ENCODE results near the gene PTPRD. TPM values are rescaled to one million over a fixed set of nuclear protein-coding genes. Genes with fewer than 3 reads are reported as not detected.

The PTPRD gene
- total and polyA plus RNA-seq, 2 of the 4 experiments (the other 2 are of a cell fraction), result 0.07 to 0.18 TPM

DNA sequence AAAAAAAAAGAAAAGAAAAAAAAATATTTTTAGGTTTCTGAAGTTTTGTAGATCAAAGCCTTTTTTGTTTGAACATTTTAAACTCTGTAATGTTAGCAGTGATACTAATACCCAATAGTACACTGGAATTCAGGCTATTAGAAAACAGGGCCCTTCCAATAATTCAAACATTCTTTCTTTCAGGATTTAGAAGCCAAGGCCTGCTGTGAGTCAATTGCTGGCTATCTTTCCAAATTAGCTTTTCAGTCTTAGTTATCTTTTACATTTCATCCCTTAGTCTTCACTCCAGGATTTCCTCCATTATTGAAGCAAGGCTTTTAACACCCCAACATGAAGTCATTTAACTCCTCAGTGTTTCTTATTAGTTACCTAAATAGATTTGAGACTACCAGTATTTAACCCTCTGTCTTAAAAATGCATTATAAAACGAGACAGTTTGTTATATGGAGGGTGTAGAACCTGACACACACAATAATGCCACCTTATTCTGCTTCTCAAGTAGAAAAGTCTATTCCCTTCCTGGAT lies 1861.3 kb downstream of the PTPRD start:
- no peaks in the 10 kb centered on the region for H3K27me3 ChIP-seq (ENCODE audit: control insufficient read depth, insufficient read depth, low read length)
- no peak for ATAC-seq (ENCODE audit: low read depth)
- H2BK5ac ChIP-seq (ENCODE audit: low read depth, low read length, poor library complexity, severe bottlenecking), result no peak overlapping the region
- no peak overlapping the region for H2BK120ac ChIP-seq (ENCODE audit: low read depth, low read length)
- no peaks in the 10 kb centered on the region for H3K4me1 ChIP-seq (ENCODE audit: control insufficient read depth, insufficient read depth, low read length)
- H3K4me3 ChIP-seq (ENCODE audit: insufficient read depth, low read depth, low read length), result no peak overlapping the region
- H2BK15ac ChIP-seq (ENCODE audit: low read depth, low read length), result no peak overlapping the region
- no peak for DNase-seq
- H3K4me2 ChIP-seq (ENCODE audit: low read depth, low read length), result no peak overlapping the region
- no peak overlapping the region for H4K91ac ChIP-seq (ENCODE audit: insufficient read depth, low read depth, low read length)
- no peak overlapping the region for H2BK20ac ChIP-seq (ENCODE audit: low read depth, low read length)
- H4K20me1 ChIP-seq (ENCODE audit: insufficient read depth, low read length), result no peaks in the 10 kb centered on the region
- H3K9me1 ChIP-seq (ENCODE audit: insufficient read depth, low read length), result no peaks in the 10 kb centered on the region
- CTCF ChIA-PET, result no interaction called here
- no peak overlapping the region for H3K23ac ChIP-seq (ENCODE audit: low read depth, low read length)
- no peaks in the 10 kb centered on the region for H3K36me3 ChIP-seq (ENCODE audit: control insufficient read depth, insufficient read depth, low read length)
- no peak overlapping the region for H4K8ac ChIP-seq (ENCODE audit: low read depth in 2 of 2, low read length in 2 of 2)
- no peaks in the 10 kb centered on the region for H3K79me1 ChIP-seq (ENCODE audit: low read depth in 1 of 2, low read length in 2 of 2)
- H3K9me3 ChIP-seq (ENCODE audit: control insufficient read depth, insufficient read depth, low read length), result no peaks in the 10 kb centered on the region
- POLR2A ChIA-PET (ENCODE audit: unreplicated experiment), result no interaction called here
- intact Hi-C loops (cut with micrococcal nuclease) (no loop called here), dilution Hi-C loops (cut with HindIII; ENCODE audit: low sequenced_read_pairs, unreplicated experiment) (no loop called here), in situ Hi-C loops (cut with MboI; ENCODE audit: low sequenced_read_pairs) (no loop called here)
- H2AK5ac ChIP-seq (ENCODE audit: low read depth, low read length), result no peak overlapping the region
- H3K9ac ChIP-seq (ENCODE audit: low read depth, low read length), result no peak overlapping the region
- H3K27ac ChIP-seq (ENCODE audit: insufficient read depth, low read length), result no peak overlapping the region
- no peak overlapping the region for H3K18ac ChIP-seq (ENCODE audit: low read depth, low read length)
- H3K56ac ChIP-seq (ENCODE audit: extremely low read depth, insufficient read depth, low read length), result no peak overlapping the region
- no peak overlapping the region for H3K4ac ChIP-seq (ENCODE audit: low read depth, low read length)
- no peak overlapping the region for H4K5ac ChIP-seq (ENCODE audit: low read depth, low read length)
- WGBS, 2 experiments (ENCODE audit: extremely low coverage in 2 of 2, insufficient read length in 1 of 2), result no CpG with 5 or more reads among the region's 1 CpG
- no TSS peak for BruUV-seq (replicated peaks)
- no peak overlapping the region for H3K14ac ChIP-seq (replicated peaks; ENCODE audit: low read depth, low read length)
- H2AFZ ChIP-seq (replicated peaks; ENCODE audit: low read length, poor library complexity), result no peak overlapping the region
- TF ChIP-seq RFX5 (IDR thresholded peaks at IDR 0.05; ENCODE audit: low read depth, low read length) (no peak), BHLHE40 (IDR thresholded peaks at IDR 0.05; ENCODE audit: low read depth, low read length) (no peak), RCOR1 (IDR thresholded peaks at IDR 0.05; ENCODE audit: insufficient replicate concordance, low read length) (no peak), CHD1 (IDR thresholded peaks at IDR 0.05; ENCODE audit: low read depth, low read length) (no peak), ELK1 (IDR thresholded peaks at IDR 0.05; ENCODE audit: borderline replicate concordance, low read depth, low read length) (no peak), NFE2L2 (IDR thresholded peaks at IDR 0.05; ENCODE audit: low read depth, low read length) (no peak), MAZ (IDR thresholded peaks at IDR 0.05; ENCODE audit: borderline replicate concordance, low read depth, low read length) (no peak), SMC3 (IDR thresholded peaks at IDR 0.05; ENCODE audit: low read depth, low read length) (no peak), MXI1 (IDR thresholded peaks at IDR 0.05; ENCODE audit: borderline replicate concordance, low read depth, low read length) (no peak), RAD21 (IDR thresholded peaks at IDR 0.05; ENCODE audit: low read length) (no peak), FOS (IDR thresholded peaks at IDR 0.05; ENCODE audit: low read depth, low read length) (no peak), CEBPB (IDR thresholded peaks at IDR 0.05; ENCODE audit: low read depth, low read length) (no peak), POLR2A (IDR thresholded peaks at IDR 0.05; ENCODE audit: low read depth, low read length) (no peak), MAFK (IDR thresholded peaks at IDR 0.05; ENCODE audit: low read depth, low read length) (no peak)
- TF ChIP-seq, protein P1, sequence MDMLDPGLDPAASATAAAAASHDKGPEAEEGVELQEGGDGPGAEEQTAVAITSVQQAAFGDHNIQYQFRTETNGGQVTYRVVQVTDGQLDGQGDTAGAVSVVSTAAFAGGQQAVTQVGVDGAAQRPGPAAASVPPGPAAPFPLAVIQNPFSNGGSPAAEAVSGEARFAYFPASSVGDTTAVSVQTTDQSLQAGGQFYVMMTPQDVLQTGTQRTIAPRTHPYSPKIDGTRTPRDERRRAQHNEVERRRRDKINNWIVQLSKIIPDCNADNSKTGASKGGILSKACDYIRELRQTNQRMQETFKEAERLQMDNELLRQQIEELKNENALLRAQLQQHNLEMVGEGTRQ (IDR thresholded peaks at IDR 0.05; ENCODE audit: low read depth, low read length), result no peak
- TF ChIP-seq, protein P2, sequence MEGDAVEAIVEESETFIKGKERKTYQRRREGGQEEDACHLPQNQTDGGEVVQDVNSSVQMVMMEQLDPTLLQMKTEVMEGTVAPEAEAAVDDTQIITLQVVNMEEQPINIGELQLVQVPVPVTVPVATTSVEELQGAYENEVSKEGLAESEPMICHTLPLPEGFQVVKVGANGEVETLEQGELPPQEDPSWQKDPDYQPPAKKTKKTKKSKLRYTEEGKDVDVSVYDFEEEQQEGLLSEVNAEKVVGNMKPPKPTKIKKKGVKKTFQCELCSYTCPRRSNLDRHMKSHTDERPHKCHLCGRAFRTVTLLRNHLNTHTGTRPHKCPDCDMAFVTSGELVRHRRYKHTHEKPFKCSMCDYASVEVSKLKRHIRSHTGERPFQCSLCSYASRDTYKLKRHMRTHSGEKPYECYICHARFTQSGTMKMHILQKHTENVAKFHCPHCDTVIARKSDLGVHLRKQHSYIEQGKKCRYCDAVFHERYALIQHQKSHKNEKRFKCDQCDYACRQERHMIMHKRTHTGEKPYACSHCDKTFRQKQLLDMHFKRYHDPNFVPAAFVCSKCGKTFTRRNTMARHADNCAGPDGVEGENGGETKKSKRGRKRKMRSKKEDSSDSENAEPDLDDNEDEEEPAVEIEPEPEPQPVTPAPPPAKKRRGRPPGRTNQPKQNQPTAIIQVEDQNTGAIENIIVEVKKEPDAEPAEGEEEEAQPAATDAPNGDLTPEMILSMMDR (conservative IDR thresholded peaks at IDR 0.05; ENCODE audit: low read depth, low read length), result no peak
- H2AK9ac ChIP-seq (replicated peaks; ENCODE audit: low read depth, low read length, poor library complexity), result no peak overlapping the region
